C4-2B (cell line): ENCODE measurements around the gene GPA33.

Source experiments
- H3K27ac ChIP-seq: fragments of 450-650 bp; 2 replicates; pipeline ENCODE4 v1.5.1; 2017
- CTCF ChIP-seq: fragments of 450-650 bp; conservative IDR thresholded peaks from 2 replicates; pipeline ENCODE4 v1.5.1; 2017; ENCODE audit warnings: mild to moderate bottlenecking
- ZFX ChIP-seq: fragments of 450-650 bp; IDR thresholded peaks from 2 replicates; pipeline ENCODE4 v1.6.1; 2017

The GPA33 gene

GRCh38 chr1:167107456-167107855 lies 17.3 kb upstream of the GPA33 start:
- TF ChIP-seq ZFX (no peak), CTCF (no peak)
- H3K27ac ChIP-seq = no peak overlapping the region

- no peak overlapping the region for H3K27ac ChIP-seq
Measured at GRCh38 chr1:167106119-167106461, 15.9 kb upstream of the GPA33 start.

DNA sequence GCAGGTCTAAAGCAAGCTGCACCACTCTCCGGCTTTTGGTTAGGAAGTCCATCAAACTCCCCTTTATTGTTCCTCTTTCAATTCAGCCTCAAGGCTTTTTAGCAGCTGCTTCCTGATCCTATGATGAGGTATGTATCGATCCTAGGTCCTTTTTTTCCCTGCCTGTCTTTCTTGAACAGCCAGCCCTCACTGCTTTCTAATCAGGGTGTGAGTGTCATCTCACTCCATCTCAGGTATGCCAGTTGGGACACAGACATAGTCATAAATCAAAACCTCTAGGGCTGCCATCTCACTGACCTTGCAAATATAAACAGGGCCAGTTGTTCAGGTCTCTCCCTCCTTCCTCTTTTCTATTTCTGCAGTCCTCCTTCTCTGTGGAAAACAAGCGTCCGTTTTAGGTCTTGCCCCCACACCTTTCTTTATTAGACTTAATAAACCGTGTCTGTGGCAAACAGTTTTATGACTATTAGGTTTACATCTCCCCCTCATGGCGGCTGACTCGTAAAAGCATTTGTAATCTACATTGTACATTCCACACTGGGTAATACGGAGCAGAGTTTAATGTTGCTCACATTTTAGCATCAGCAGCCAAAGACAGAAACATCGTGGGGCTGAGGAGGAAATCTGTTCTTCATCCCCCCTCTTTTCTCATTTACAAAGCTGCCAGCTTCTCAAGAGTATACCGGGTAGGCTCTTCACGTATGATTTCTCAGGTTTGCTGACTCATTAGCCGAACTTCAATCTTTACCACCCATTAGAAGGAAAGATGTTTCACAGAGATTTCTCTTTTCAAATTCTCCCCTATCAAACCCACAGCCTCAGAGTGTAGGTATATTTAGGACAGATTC lies 15.3 kb upstream of the GPA33 start:
- H3K27ac ChIP-seq = no peak overlapping the region
- TF ChIP-seq ZFX = no peak
- TF ChIP-seq CTCF = no peak; the same call in 1 of the 2 replicates

More at GRCh38 chr1:167106119-167106461, 15.9 kb upstream of the GPA33 start:
- TF ChIP-seq ZFX (no peak), CTCF (no peak; the same call in 1 of the 2 replicates)

DNA sequence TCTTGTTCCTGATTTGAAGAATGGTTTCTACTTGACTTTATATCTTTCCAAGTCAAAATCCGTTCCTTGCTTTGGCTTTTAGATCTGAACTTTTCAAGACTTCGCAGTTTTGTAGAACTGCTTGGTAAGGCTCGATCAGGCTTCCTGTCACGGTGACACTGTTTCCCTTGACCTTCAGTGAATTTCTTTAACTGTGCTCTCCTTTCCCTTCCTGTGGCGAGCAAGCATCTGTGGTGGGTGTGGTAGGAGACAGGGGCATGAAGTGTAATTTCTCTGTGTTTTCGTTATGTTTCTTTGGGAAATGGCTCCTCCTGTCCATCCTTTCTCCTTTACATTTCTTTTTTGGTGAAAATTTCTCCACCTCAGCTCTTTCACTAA lies 14.1 kb upstream of the GPA33 start:
- TF ChIP-seq CTCF (no peak), ZFX (no peak)
- no peak overlapping the region for H3K27ac ChIP-seq

DNA sequence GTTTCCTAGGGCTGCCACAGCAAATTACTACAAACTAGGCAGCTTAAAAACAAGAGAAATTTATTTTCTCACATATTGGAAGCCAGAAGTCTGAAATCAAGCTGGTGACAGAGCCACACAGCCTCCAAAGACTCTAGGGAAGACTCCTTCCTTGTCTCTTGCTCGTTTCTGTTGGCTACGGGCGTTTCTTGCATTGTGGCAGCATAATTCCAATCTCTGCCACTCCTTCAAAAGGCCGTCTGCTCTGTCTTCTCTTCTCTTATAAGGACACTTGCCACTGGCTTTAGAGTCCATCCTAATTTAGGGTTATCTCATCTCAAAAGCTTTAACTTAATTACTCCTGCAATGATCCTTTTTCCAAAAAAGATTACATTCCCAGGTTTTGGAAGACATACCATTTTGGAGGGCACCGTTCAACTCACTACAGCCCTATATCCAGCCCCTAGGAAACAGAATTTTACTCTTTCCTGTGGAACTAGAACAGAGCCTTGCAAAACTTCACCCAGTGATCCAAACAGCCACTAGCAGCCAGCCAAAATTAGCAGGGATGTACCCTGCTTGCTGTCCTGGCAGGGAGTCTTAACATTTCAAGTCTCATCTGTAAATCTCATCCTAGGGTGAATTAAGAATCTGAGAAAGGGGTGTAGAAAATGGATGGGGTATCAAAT lies 12.9 kb upstream of the GPA33 start:
- no peak overlapping the region for H3K27ac ChIP-seq
- TF ChIP-seq CTCF (no peak), ZFX (no peak)

- TF ChIP-seq ZFX (no peak), CTCF (no peak)
- no peak overlapping the region for H3K27ac ChIP-seq
Measured at GRCh38 chr1:167101754-167102153, 11.6 kb upstream of the GPA33 start.

GRCh38 chr1:167100730-167101129 lies 10.6 kb upstream of the GPA33 start:
- no peak for TF ChIP-seq CTCF
- TF ChIP-seq ZFX = no peak
- H3K27ac ChIP-seq = no peak overlapping the region
